Eye (tissue), 1 donor: ENCODE measurements around the gene FLRT1.
A peak's percentile ranks its signal among the peaks of the same experiment; 100 is the strongest.

Experiments used
- DNase-seq: peaks from one replicate; pipeline ENCODE4 v3.0.0-alpha.2; 2015

The FLRT1 gene

DNA sequence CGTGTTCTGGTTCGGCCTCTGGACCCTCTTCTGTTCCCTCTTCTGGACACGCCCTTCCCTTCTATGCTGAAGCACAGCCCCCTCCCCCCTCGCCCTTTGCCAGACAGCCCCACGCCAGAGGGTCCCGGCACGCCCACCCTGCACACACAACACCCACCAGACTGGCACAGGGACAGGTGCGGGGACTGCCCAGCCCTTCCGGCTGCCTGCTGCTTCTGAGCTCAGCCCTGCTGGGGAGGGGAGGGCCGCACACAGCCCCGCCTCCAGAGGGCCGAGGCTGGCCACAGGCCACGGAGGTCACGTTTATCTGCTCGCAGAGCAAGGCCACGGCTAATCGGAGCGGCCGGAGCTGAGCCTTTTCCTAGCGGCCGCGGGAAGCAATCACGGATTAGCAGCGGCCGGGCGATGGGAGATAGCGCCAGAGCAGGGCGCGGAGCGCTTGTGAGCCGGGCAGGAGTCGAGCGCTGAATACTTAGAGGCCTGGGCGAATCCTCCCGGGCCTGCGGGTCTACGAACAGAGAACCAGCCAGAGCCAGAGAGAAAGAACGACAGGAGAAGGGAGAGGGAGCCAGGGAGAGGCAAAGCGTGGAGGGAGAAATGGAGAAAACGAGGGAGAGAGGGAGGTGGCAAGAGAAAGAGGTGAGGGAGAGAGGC, 28.0 kb upstream of the FLRT1 start:
- DNase-seq, result peak; percentile 88

DNA sequence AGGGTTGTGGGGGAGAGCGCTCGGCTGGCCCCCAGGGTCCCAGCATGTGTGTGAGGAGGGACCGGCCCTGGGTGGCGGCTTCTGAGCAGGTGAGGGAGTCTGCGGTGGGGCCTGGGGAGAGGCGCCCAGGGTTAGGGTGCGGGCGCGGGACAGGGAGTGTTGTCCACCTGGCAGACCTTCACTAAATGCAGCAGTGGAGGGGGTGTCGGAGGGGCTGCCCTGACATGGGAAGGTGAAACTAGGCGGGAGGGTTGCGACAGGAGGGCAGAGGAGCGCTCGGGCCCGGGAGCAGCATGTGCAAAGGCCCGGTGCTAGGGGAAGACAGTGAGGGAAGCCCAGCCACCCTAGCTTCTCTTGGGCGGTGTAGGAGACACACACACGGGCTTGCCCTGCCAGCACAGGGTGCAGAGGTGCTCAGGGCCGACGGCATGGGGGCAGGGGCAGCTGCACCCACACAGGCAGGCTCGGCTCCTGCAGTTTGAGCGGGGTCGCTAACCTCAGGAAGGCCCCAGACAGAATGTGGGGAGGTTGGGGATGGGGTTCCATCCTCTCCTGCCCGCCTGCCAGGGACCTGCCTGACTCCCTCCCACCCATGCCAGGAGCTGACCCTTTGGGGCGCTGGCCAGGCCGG, 27.3 kb upstream of the FLRT1 start:
- no peak for DNase-seq

DNA sequence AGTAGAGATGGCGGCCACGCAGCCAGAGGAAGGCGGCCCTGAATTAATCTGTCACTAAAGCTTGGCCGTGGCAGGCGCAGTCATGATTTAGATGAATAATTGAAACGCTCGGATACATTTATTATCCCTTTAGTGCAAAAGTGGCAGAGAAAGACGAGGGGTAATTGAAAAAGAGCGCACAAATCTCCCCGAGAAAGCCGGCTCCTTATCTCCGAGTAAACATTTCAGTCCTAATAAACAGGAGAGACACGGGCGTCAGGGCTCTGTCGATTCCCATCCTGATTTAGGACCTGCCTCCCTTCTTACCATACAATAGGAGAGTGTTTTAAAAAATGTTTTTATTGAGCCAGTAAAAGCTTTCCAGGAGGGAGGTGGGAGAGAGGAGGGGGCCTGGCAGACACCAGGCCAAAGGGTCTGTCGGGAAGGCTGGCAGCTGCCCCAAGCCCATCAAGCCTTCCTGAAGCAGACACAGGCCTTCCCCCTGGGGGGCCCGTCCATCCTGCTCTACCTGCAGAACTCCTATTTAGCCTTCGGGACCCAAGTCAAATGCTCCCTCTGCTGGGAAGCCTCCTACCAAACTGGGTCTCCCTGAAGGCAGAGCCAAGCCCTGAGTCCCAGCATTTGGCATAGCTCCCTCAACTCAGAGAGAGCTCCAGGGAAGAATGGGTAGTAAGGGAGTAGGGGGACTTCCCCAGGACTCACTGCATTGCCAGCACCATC, 26.7 kb upstream of the FLRT1 start:
- DNase-seq, result no peak

DNA sequence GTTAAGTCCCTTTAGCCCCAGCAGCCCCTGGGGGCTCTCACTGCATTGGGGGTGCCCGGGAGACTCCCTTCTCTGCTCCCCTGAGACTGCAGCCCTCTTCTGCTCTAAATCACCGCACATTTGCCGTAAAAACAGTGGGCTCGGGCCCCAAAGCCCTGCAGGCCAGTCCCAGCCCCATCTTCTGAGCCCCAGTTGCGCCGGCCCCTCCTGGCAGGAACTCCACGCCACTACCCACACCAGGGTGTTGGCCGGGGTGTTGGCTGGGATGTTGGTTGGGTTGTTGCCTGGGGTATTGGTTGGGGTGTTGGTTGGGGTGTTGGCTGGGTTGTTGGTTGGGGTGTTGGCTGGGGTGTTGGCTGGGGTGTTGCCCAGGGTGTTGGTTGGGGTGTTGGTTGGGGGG, 26.0 kb upstream of the FLRT1 start:
- no peak for DNase-seq

DNA sequence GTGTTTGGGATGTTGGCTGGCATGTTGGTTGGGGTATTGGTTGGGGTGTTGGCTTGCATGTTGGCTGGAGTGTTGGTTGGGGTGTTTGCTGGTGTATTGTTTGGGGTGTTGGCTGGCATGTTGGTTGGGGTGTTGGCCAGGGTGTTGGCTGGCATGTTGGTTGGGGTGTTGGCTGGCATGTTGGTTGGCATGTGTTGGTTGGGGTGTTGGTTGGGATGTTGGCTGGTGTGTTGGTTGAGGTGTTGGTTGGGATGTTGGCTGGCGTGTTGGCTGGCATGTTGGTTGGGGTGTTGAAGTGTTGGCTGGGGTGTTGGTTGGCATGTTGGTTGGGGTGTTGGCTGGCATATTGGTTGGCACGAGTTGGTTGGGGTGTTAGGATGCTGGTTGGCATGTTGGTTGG, 24.9 kb upstream of the FLRT1 start:
- no peak for DNase-seq

DNA sequence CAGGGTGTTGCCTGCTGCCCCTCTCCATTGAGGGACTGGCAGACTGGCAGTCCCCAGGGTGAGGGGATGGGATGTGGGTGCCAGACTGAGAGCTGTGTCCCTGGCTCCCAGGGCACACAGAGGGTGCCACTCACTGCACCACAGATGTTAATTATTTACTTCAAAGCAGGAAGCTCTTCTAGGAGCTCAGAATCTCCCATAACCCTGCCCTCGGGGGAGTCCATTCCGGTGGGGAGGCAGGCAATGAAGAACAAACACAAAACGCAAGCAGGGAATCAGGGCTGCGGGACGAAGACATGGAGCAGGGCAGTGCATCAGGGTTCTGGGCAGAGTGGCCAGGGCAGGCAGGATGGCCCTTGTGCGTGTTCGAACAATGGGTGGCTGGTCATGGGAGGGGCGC, 24.4 kb upstream of the FLRT1 start:
- no peak for DNase-seq

DNA sequence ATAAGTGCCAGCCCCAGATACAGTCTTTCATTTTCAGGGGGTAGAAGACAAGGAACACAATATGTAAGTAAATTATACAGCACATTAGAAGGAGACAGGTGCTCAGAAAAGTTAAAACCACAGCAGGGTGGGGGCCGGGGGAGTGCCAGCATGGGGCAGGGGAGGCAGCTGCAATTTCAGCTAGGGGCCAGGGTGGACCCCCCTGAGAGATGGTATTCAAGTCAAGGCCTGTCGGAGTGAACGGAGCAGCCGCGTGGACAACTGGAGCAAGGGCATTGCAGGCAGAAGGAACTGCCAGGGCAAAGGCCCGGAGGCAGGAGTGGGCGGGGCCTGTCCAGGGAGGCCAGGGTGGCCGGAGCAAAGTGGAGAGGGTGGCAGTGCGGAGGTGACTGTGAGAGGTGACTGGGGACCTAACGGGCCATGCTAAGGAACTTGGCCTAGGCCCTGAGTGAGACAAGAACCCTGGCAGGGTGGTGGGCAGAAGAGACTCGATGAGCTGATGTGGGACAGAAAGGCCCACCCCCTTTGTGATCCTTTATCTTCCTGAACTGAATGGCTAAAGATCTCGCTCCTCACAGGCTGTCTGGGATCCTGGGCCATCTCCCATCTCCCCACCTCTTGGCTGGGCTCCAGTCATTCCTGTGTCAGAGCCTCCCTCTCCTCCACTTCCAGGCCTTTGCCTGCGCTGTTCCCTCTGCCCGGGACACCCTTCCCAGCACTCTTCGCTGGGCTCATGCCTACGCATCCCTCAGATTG, 22.4 kb upstream of the FLRT1 start:
- no peak for DNase-seq

DNA sequence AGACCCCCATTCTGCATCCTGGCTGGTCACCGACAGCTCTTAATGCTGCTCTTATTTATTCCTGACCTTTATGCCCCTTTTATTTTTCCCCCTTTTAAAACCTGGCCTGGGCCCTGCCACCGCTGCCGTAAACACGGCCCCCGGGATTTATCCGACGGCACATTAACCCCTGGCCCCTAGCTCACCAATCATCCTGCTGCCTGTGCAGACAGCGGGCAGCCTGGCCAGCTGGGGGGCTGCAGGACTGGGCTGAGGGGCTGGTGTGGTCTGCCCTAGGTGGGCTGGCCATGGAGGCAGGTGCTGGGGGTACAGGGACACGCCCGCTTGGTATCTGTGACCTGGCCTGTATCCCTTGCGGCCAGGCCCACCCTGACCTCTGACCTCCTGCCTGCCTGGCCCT, 21.4 kb upstream of the FLRT1 start:
- no peak for DNase-seq

DNA sequence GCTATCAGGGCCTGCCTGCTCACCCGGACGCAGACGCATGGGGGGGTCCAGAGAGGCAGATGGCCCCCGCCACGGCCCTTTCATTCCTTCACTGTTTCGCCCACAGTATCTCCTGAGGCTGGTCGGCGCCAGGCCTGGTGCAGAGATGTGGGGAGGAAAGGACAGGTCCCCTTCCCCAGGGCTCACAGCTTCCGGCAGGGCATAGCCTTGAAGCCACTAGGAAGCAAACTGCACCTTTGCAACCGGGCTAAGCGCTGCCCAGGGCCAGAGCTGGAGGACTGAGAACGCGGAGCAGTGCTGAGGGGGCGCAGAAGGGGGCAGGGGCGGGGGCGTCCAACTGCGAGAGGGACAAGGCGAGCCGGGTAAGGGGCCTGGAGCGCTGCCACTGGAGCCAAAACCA, 20.2 kb upstream of the FLRT1 start:
- no peak for DNase-seq

DNA sequence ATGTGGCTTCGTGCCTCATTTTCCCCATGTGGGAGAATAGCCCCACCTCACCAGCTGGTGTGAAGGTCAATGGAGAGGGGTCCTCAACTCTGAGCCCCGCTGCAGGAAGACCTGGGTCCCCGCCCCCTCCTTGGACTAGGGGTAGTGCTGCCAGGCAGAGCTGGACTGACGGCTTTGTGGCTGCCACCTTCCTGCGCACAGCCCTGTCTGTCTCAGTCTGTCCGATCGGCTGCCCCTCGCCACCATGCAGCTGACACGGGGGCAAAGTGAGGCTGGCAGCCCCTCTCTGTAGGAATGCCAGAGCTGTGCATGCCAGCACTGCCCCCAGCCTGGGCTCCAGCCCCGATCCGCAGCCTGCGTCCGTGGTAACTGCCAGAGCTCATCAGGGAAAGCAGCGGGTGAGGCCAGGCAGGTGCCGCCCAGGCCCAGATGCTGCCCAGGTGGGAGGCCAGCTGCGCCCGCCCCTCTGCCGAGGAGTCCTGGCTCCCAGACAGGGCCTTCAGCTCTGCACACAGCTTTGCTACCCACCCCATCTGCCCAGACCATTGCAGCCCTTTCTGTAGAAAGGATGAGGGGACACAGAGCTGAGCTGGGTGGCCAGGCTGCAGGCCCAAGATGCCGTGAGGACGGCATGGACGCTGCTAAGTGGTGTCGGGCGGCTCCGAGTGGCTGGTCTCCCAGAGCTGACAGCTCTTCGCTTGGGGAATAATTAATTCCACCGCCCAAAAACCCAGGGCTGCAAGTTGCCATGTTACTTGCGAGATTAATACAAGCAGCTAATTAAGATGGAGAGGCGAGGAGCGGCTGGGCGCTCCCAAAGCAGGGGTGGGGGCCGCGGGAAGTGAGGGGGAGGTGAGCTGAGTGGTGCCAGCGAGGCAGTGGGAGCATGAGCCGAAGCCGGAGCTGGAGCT, 19.5 kb upstream of the FLRT1 start:
- no peak for DNase-seq

DNA sequence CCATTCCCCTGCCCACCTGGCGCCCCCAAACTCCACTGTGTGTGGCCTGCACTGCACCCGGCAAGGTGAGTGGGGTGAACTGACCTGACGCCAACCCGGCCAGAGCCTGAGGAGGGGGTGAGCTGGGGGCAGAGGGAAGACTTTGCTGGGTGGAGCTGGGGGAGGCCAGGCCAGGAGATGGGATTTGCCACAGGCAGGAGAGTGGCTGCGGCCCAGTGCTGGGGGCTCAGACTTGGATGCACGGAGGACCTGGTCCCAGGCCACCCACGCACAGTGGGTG, 17.8 kb upstream of the FLRT1 start:
- no peak for DNase-seq

DNA sequence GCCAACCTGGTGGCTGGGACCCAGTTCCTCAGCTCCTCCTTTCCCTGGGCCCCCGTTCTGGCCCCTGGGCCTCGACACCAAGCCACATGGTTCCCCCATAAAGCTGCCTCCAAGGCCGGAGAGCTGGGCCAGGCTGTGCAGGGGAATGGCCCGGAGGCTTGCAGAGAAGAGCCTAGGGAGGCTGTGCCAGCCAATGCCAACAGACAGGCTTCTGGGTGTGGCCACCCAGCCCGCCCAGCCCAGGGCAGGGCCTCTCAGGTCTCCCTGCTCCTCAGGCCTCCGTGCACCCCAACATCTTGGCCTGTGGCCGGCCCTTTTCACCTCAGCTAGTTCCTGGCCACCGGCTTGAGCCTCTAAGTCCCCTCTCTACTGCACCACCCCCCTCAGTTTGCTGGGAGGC, 17.4 kb upstream of the FLRT1 start:
- no peak for DNase-seq

DNA sequence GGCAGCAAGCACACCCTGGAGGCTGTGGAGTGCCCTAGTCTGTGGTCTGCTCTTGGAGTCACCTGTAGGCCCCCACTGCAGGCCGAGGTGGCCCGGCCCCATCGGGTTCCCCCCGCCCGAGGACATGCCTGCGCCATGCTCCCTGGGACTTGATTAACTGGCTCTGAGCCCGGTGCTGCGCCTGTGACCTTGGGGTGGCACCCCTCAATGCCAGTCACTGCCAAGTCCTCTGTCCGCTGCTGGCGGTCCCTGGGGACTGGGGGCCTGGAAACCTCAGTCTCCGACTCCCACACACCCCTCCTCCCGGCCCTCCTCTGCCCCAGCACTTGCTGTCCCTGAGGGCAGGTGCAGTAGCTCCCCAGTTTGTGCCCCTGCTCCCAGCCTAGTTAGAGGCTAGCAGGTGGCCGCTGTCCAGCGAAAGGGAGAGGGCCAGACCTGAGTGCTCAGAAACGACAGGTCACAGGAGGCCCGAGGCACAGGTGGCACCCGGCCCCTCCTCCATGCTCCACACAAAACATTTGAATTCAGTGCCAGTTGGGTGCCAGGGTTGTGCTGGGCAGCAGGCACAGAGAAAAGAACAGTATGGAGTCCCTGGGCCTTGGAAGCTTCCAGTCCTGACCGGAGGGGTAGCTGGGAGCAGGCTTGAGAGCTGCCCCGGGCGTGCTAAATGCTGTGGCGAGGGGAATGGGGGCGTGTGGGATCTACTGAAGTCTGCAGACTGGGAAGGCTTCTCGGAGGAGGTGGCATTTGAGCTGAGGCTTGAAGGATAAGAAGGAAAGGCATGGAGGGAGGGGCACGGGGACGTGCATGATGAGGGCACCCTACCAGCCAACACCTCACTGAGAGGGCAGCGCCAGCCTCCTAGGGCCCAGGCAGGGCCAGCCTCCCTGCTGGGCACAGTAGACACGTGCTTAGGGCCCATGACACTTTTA, 16.4 kb upstream of the FLRT1 start:
- DNase-seq, result no peak

DNA sequence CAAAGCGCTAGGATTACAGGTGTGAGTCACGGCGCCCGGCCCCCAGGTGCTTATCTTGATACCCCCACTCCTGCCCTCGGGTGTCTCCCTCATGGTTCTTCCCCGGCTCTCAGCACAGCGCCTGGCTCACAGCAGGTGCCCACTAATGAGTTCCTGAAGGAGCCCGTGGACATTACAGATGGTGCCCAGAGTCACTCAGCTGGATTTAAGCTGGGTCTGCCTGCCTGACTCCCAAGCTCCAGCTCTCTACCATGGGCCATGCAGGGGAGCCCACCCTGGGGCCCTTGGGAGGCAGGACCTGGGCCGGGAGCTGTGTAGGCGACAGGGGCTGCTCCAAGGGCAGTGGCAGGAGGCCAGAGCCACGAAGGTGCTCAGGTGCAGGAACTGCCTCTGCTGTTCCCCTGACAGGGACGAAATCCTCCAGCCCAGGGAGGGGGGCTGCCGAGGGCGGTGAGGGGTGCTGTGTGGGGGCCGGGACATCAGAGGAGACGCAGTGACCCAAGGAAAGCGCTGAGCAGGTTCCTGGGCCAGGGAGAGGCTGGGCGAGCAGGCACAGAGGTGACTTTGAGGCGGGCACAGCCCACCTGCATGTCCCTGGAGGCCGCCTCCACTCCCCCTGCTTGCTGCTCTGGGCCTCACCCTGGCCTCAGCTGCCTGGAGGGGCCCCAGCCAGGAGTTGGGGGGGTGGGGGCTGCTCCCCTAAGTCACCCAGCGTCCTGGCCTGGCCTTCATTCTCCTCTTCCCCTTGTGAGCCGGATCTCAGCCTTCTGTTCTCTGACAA, 14.6 kb upstream of the FLRT1 start:
- no peak for DNase-seq

DNA sequence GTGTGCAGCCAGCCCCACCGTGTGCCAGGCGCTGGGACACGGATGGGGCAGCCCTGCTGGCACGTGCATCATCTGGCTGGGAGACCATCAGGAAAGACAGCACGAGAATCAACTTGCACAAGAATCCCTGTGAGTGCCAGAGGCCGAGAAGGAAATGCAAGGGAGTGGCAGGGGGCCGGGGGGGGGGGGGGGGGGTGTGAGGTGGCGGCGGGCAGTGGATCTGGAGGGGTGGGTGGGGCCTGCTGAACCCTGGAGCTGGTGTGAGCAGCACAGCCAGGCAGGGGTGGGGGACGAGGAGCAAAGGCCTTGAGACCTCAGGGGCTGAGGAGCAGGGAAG, 14.0 kb upstream of the FLRT1 start:
- DNase-seq, result peak; percentile 57

DNA sequence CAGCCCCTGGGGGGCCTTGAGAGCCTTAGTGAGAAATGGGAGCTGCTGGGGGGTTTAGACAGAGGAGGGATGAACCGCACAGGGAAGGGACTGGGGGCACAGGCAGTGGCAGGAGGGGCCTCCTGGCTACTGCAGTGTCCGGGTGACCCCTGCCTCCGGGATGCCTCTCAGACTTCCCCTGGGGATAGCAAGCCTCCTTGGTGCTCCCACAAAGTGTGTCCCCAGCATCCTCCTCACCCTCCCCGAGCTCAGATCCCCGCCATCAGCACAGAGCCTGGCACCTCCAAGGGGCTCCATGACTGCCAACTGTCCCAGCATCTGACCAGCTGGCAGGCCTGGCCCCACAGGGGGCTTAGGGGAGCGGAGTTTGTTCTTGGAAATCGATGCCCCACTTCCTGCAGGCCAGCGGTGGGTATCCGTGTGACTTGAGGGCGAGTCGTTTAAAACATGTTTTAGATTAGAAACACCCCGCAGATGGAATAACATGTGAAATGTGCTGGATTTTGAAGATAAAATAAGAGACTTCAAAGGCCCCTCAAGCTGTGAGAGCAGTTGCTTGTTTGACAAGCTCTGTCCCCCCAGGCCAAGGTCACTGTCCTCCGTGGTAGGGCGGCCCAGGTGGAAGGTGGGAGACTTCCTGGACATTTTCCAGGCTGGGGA, 13.5 kb upstream of the FLRT1 start:
- DNase-seq, result no peak

DNA sequence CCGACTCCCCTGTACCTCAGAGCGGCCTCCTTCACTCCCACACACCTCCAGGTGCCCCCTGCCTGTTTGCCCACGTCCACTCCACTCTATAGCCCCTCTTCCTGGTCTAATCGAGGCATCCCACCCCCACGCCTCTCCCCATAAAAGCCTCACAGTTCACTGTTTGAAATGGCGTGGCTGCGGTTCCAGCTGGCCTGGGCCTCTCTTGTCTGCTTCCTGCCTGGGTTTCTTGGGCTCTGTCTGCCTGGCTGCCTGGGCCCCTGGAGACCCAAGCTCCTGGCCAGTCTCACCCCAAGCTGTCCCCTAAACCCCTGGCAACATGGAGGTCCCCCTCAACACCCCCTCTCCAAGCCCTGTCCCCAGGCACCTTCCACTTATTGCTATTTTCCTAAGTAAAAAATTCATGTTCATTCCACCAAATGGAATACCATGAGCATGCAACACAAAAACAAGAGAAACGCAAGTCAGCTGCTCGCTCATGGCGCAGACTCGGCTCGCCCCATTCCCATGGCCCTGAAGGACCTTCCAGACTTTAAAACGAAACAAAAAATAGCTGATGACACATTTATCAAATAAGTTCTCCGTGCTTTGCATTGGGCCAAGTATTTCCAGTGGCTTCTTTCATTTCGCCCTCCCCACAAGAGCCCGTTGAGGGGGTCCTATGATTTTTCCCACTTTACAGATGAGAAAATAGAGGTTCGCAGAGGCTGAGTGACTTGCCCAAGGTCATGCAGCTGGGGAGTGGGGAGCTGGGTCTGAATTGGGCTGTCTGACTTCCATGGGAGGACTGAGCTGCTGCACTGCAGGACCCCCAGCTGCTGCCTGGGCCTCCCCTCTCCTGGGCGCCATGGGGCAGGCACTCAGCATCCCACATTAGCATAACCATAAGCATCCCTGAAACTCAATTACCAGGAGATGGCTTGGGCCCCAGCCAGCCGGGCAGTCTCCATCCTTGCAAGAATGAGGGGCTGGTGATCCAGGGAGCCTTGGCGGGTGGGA, 11.7 kb upstream of the FLRT1 start:
- no peak for DNase-seq

DNA sequence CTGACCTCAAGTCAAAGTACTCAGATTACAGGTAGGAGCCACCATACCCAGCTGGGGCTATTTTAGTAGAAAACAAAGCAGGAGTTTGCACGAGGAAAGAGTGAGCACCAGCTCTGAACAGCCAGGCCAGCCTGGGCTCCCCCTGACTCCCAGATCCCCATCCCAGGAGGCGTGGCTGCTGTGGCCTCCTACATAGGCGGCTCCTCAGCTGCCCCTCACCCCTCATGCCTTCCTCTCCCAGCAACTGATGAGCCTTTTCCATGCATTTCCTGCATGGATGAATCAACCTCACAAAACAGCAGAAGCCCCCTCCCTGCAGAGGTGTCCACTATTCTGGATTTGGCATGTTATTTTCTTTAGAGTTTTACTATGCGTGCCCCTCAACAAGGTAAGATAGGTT, 10.5 kb upstream of the FLRT1 start:
- no peak for DNase-seq

DNA sequence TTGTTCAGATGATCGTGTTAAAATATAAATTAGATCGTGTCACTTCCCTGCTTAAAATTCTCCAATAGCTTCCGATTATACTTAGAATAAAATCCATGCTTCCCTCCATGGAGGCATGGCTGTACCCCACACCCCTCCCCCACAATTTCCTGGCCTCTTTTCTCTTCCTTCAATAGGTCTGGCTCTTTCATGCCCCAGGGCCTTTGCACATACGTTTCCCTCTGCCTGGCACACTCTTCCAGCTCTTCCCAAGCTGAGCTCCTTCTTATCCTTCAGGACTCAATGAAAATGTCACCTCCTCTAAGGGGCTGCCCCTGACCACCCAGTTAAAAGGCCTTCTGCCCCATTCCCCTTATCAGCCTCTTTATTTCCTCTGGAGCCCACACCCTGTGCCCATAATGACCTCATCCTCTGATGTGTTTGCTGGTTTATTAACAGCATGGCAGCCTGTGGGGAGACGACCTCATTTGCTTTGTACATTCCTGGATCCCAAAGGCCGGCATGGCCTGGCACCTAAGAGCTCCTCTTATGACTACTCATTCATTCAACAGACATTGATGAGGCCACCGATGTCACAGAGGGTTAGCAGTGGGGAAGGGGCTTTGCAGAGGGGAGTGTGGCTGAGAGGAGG, 9.0 kb upstream of the FLRT1 start:
- DNase-seq, result no peak
